K562 (cell line): ENCODE data around the gene SPIRE1. TPM values are rescaled to one million over a fixed set of nuclear protein-coding genes. Genes with fewer than 3 reads are reported as not detected.

ENCODE experiments used
- ATAC-seq: fragments of 200-7000 bp; cut with Tn5 transposase; 3 replicates; pipeline ENCODE4 v1.9.1; 2020; ENCODE audit warnings: moderate library complexity
- BruUV-seq: library from RNA; stranded (reverse); fragments of 400-500 nt; replicated peaks from 2 replicates; lab custom pipeline; 2021; lab: Mats Ljungman, UMichigan
- CTCF ChIA-PET: fragments of 300-600 bp; formaldehyde crosslinking; extraction: SDS; loops from one replicate; lab custom pipeline; 2021; ENCODE audit warnings: low intra/inter-chr PET ratio; lab: Yijun Ruan, JAX
- POLR2A ChIA-PET: fragments of 300-600, 350-650 bp; sonication (Branson Sonifier 250); formaldehyde crosslinking; extraction: SDS; loops from one replicate; lab custom pipeline; 2021; ENCODE audit warnings: antibody characterized with exemption, inconsistent platforms; lab: Yijun Ruan, JAX
- DNase-seq, 4 experiments: peaks; one replicate each; pipeline versions ENCODE4 v3.0.0 to v3.0.0-alpha.2; 2011 to 2018; ENCODE audit warnings: low spot score in 3 of 4, mixed read lengths in 3 of 4; ENCODE audit errors: extremely low read depth in 1 of 4
- FAIRE-seq: peaks from 2 replicates; lab custom pipeline; 2011; peaks lifted over from hg19 to GRCh38; lab: Jason Lieb, UNC
- H2AFZ ChIP-seq: 2 replicates; pipeline ENCODE4 v1.6.0; 2011; ENCODE audit warnings: low read depth, low read length, control low read depth, inconsistent platforms
- H3K27ac ChIP-seq: fragments of 200-600 bp; 3 replicates; pipeline ENCODE4 v1.8.0; 2011; ENCODE audit warnings: low read depth, mild to moderate bottlenecking, control low read depth, inconsistent platforms, low read length, moderate library complexity, mixed read lengths; ENCODE audit errors: extremely low read depth
- H3K27me3 ChIP-seq, 2 experiments: fragments of 300-600 bp in 1 of 2; 2 replicates in 1 of 2; 3 replicates in 1 of 2; pipeline versions ENCODE4 v1.6.0 to v1.8.0; 2011; ENCODE audit warnings: inconsistent platforms in 2 of 2, low read length in 2 of 2, mild to moderate bottlenecking in 1 of 2, mixed read lengths in 1 of 2, moderate library complexity in 1 of 2; ENCODE audit not compliant: control insufficient read depth in 2 of 2, insufficient read depth in 2 of 2
- H3K36me3 ChIP-seq: fragments of 300-600 bp; 3 replicates; pipeline ENCODE4 v1.8.0; 2011; ENCODE audit warnings: mild to moderate bottlenecking, low read length, inconsistent platforms; ENCODE audit not compliant: control insufficient read depth, insufficient read depth
- H3K4me1 ChIP-seq, 2 experiments: fragments of 200-600 bp in 1 of 2; replicated peaks in 1 of 2; 2 replicates in 1 of 2; 3 replicates in 1 of 2; pipeline versions ENCODE4 v1.5.1 to v1.8.0; 2011; ENCODE audit warnings: inconsistent platforms in 2 of 2, low read length in 2 of 2, mild to moderate bottlenecking in 1 of 2, mixed read lengths in 1 of 2, moderate library complexity in 1 of 2; ENCODE audit not compliant: control insufficient read depth in 2 of 2, insufficient read depth in 2 of 2
- H3K4me2 ChIP-seq: 2 replicates; pipeline ENCODE4 v1.6.1; 2011; ENCODE audit warnings: low read length, control low read depth, inconsistent platforms, mixed read lengths; ENCODE audit not compliant: insufficient read depth
- H3K4me3 ChIP-seq: fragments of 200-600 bp; sonication (generic), shearing (Covaris generic); 2 replicates; pipeline ENCODE4 v1.5.1; 2016; ENCODE audit warnings: control low read depth, inconsistent platforms
- H3K79me2 ChIP-seq: fragments of 200-600 bp; 3 replicates; pipeline ENCODE4 v1.8.0; 2011; ENCODE audit warnings: low read length, inconsistent platforms; ENCODE audit not compliant: control insufficient read depth, insufficient read depth
- H3K9ac ChIP-seq, 2 experiments: 2 replicates each; pipeline versions ENCODE4 v1.6.0 to v1.6.1; 2011; ENCODE audit warnings: low read depth in 2 of 2, low read length in 2 of 2, control low read depth in 1 of 2, inconsistent platforms in 1 of 2, mild to moderate bottlenecking in 1 of 2, mixed read lengths in 1 of 2; ENCODE audit not compliant: insufficient read depth in 1 of 2
- H3K9me1 ChIP-seq: one replicate; pipeline ENCODE4 v1.6.0; 2011; ENCODE audit warnings: inconsistent platforms, mild to moderate bottlenecking, low read length, moderate library complexity; ENCODE audit not compliant: control insufficient read depth, insufficient read depth
- H3K9me3 ChIP-seq: replicated peaks from 2 replicates; pipeline ENCODE4 v1.5.1; 2011; ENCODE audit warnings: low read depth, low read length, inconsistent platforms; ENCODE audit not compliant: control insufficient read depth, insufficient read depth
- H4K20me1 ChIP-seq: replicated peaks from 2 replicates; pipeline ENCODE4 v1.6.1; 2011; ENCODE audit warnings: low read length, inconsistent platforms, mixed read lengths; ENCODE audit not compliant: control insufficient read depth, insufficient read depth
- AFF4 ChIP-seq: sonication (generic); formaldehyde crosslinking; IDR thresholded peaks from 2 replicates; pipeline ENCODE4 v1.8.0; 2023; ENCODE audit warnings: mild to moderate bottlenecking, missing genetic modification reagents
- CEBPG ChIP-seq, 3 experiments: fragments of 200-800 bp in 1 of 3; sonication (Bioruptor generic) in 1 of 3; sonication (generic) in 1 of 3; formaldehyde crosslinking in 1 of 3; IDR thresholded peaks in 2 of 3; conservative IDR thresholded peaks in 1 of 3; 2 replicates each; pipeline versions ENCODE4 v1.6.1 to v1.8.0; 2016 to 2022; ENCODE audit warnings: missing compliant biosample characterization in 2 of 3, missing genetic modification characterization in 2 of 3, mild to moderate bottlenecking in 1 of 3, missing genetic modification reagents in 1 of 3
- DDX20 ChIP-seq: fragments of 450-650 bp; IDR thresholded peaks from 2 replicates; pipeline ENCODE4 v1.6.1; 2016; ENCODE audit warnings: missing genetic modification characterization, low read depth, mild to moderate bottlenecking, missing compliant biosample characterization, moderate library complexity
- L3MBTL2 ChIP-seq: fragments of 450-650 bp; IDR thresholded peaks from 2 replicates; pipeline ENCODE4 v1.6.1; 2016; ENCODE audit warnings: mild to moderate bottlenecking, moderate library complexity
- NCOR1 ChIP-seq: fragments of 450-650 bp; IDR thresholded peaks from 2 replicates; pipeline ENCODE4 v1.6.1; 2016; ENCODE audit warnings: mild to moderate bottlenecking, moderate library complexity
- NRF1 ChIP-seq, 2 experiments: fragments of 450-650 bp; IDR thresholded peaks in 1 of 2; conservative IDR thresholded peaks in 1 of 2; 2 replicates each; pipeline ENCODE4 v1.6.1; 2014; ENCODE audit warnings: mild to moderate bottlenecking in 2 of 2
- PTRF ChIP-seq: fragments of 450-650 bp; IDR thresholded peaks from 2 replicates; pipeline ENCODE4 v1.6.1; 2016; ENCODE audit warnings: mild to moderate bottlenecking, missing genetic modification characterization, missing compliant biosample characterization
- RCOR1 ChIP-seq, 2 experiments: IDR thresholded peaks; 2 replicates each; pipeline ENCODE4 v1.6.1; 2012; ENCODE audit warnings: low read depth in 2 of 2, low read length in 2 of 2, borderline replicate concordance in 1 of 2, improper control_type of control experiment in 1 of 2
- RNF2 ChIP-seq: sonication (generic); IDR thresholded peaks from 2 replicates; pipeline ENCODE4 v1.6.1; 2016
- SREBF1 ChIP-seq: fragments of 150-350 bp; IDR thresholded peaks from 2 replicates; pipeline ENCODE4 v1.6.1; 2014; ENCODE audit warnings: antibody characterized with exemption, low read depth, low read length, borderline replicate concordance
- TARDBP ChIP-seq: fragments of 450-650 bp; IDR thresholded peaks from 2 replicates; pipeline ENCODE4 v1.6.1; 2016
- WGBS: fragments of 100-300 bp; shearing (Covaris generic); methylation state at CpG from one replicate; pipeline ENCODE4 v1.1.6; 2016; ENCODE audit warnings: low coverage, mixed read lengths; ENCODE audit not compliant: insufficient coverage; ENCODE audit errors: missing lambda C conversion rate; 5-methylcytosine and 5-hydroxymethylcytosine counted together
- in situ Hi-C: fragments of 300-500 bp; cut with MboI; formaldehyde crosslinking; loops from 4 replicates; pipeline ENCODE4 v1.15.0; 2018; ENCODE audit warnings: inconsistent platforms, mixed read lengths
- intact Hi-C: fragments of 100-400 bp; cut with micrococcal nuclease; formaldehyde crosslinking; loops from 2 replicates; pipeline ENCODE4 v1.14.2; 2022
- polyA plus RNA-seq, 8 experiments: library from polyadenylated mRNA; depleted of rRNA in 4 of 8; stranded (reverse) in 5 of 8; unstranded in 3 of 8; fragments of >200 nt; fragmentation: Nextera tagmentation in 2 of 8; fragmentation: Illumina TruSeq in 1 of 8; extraction: Ambion mirVana in 2 of 8; extraction: Trizol in 1 of 8; gene quantifications; 2 replicates each; pipeline versions ENCODE4 v1.2.1 to v1.2.3, GENCODE V29; 2011 to 2014; ENCODE audit warnings: inconsistent platforms in 1 of 8, missing spikeins in 1 of 8
- total RNA-seq, 7 experiments: library from RNA; depleted of rRNA in 6 of 7; stranded (reverse); fragments of >200 nt in 6 of 7; fragmentation: Illumina TruSeq in 2 of 7; extraction: Trizol in 2 of 7; gene quantifications; 2 replicates each; pipeline versions ENCODE4 v1.2.1 to v1.2.3, GENCODE V29; 2011 to 2021; ENCODE audit warnings: low replicate concordance in 1 of 7

Gene SPIRE1
- total and polyA plus RNA-seq, 9 of the 15 experiments (the other 6 are each of a cell fraction or from before 2014, with no cell fraction given), result 2.9 to 14.0 (median 10.2) TPM

- peaks cover 60% of the 10 kb centered on the region for H3K36me3 ChIP-seq
- in situ Hi-C loops (no loop called here), intact Hi-C loops (no loop called here)
- peaks cover 14 to 15% of the 10 kb centered on the region in 2 experiments for H3K4me1 ChIP-seq
- no TSS peak for BruUV-seq
- no peak for ATAC-seq
- H3K4me3 ChIP-seq, result peak overlapping the region; percentile 87
- peak overlapping the region; percentile 2 for H3K27ac ChIP-seq
- CTCF ChIA-PET, result no interaction called here
- H4K20me1 ChIP-seq, result peaks cover 2% of the 10 kb centered on the region; the same call in 1 of the 2 replicates
- POLR2A ChIA-PET, result interaction anchor here (0.6 to 4.0 kb wide), 8 partner anchors 8 to 387 kb away, joined by 3 to 29 read pairs (median 4); no protein-coding TSS in a partner anchor
- peaks cover 66% of the 10 kb centered on the region for H3K79me2 ChIP-seq
- TF ChIP-seq NRF1 (conservative IDR thresholded peaks at IDR 0.05 in 1 of 2, IDR thresholded peaks at IDR 0.05 in 1 of 2) (no peak), PTRF (tag) (no peak), DDX20 (tag) (no peak), AFF4 (CRISPR knock-in tag) (no peak), SREBF1 (no peak), RNF2 (no peak), RCOR1 (IDR thresholded peaks at IDR 0.05; ENCODE audit: borderline replicate concordance in 1 of 2, low read depth in 2 of 2, low read length in 2 of 2) (no peak), CEBPG (CRISPR knock-in tag; IDR thresholded peaks at IDR 0.05) (no peak), CEBPG (tag; conservative IDR thresholded peaks at IDR 0.05 in 1 of 2, IDR thresholded peaks at IDR 0.05 in 1 of 2) (no peak), TARDBP (no peak), NCOR1 (no peak), L3MBTL2 (no peak)
- H3K9ac ChIP-seq, result peak overlapping the region; percentile 98 to 99; a peak in 2 of 4 replicates
- H3K9me3 ChIP-seq, result no peaks in the 10 kb centered on the region
- no peaks in the 10 kb centered on the region for H3K27me3 ChIP-seq
- no peak overlapping the region for H2AFZ ChIP-seq
- 8% methylated on average over 3 of the region's 3 CpGs for WGBS
- H3K4me2 ChIP-seq, result peak overlapping the region; percentile 97
- no peak for DNase-seq
- FAIRE-seq, result no peak
- no peaks in the 10 kb centered on the region for H3K9me1 ChIP-seq
These were observed 43.3 kb upstream of the SPIRE1 start for GRCh38 chr18:12701161-12701560.
